ENCODE data around the gene NAT10. TPM values are rescaled to one million over a fixed set of nuclear protein-coding genes. Genes with fewer than 3 reads are reported as not detected.

Gene NAT10
- polyA plus RNA-seq, 1 of the 3 experiments (the other 2 are of a cell fraction), result 31.0 TPM

GRCh38 chr11:34136420-34136819, 31.0 kb downstream of the NAT10 start:
- Histone ChIP-seq H3K9ac (no peak overlapping the region), H3K79me2 (ENCODE audit: insufficient read depth) (no peaks in the 10 kb centered on the region), H3K4me1 (ENCODE audit: control insufficient read depth in 1 of 2, insufficient read depth in 2 of 2, low read depth in 1 of 2, low read length in 1 of 2) (no peaks in the 10 kb centered on the region), H3K36me3 (replicated peaks in 1 of 2; ENCODE audit: control insufficient read depth in 1 of 2, insufficient read depth in 2 of 2, low read length in 1 of 2) (peaks cover 15 to 86% of the 10 kb centered on the region in 2 experiments), H3K4me3 (ENCODE audit: low read depth in 2 of 2, low read length in 1 of 2) (no peak overlapping the region), H3F3A (replicated peaks; ENCODE audit: insufficient read depth) (no peaks in the 10 kb centered on the region), H3K9me3 (no peaks in the 10 kb centered on the region), H4K20me1 (ENCODE audit: insufficient read depth) (no peaks in the 10 kb centered on the region), H3K4me2 (no peak overlapping the region), H3K27me3 (ENCODE audit: insufficient read depth) (no peaks in the 10 kb centered on the region), H3K27ac (ENCODE audit: low read depth in 2 of 2, low read length in 1 of 2) (no peak overlapping the region), H2AFZ (ENCODE audit: low read depth) (no peak overlapping the region), H3K9me2 (no peaks in the 10 kb centered on the region)
- TF ChIP-seq RCOR1 (IDR thresholded peaks at IDR 0.05; ENCODE audit: low read length) (no peak), SIN3A (IDR thresholded peaks at IDR 0.05; ENCODE audit: borderline replicate concordance, low read depth, low read length) (no peak), NFIC (IDR thresholded peaks at IDR 0.05; ENCODE audit: borderline replicate concordance) (no peak), RAD21 (IDR thresholded peaks at IDR 0.05; ENCODE audit: low read length) (no peak), FOSL2 (IDR thresholded peaks at IDR 0.05; ENCODE audit: borderline replicate concordance, low read depth) (no peak), MEF2A (IDR thresholded peaks at IDR 0.05; ENCODE audit: borderline replicate concordance, low read depth) (no peak), ELF1 (IDR thresholded peaks at IDR 0.05) (no peak), MAX (IDR thresholded peaks at IDR 0.05; ENCODE audit: low read depth) (no peak), GATA2 (CRISPR knock-in tag; IDR thresholded peaks at IDR 0.05) (no peak), NRF1 (IDR thresholded peaks at IDR 0.05; ENCODE audit: low read depth, low read length) (no peak), ZBTB33 (IDR thresholded peaks at IDR 0.05; ENCODE audit: borderline replicate concordance, low read depth) (no peak), SMC3 (IDR thresholded peaks at IDR 0.05; ENCODE audit: low read depth, low read length) (no peak)
- no peak for DNase-seq
- WGBS (ENCODE audit: low lambda C conversion rate), result 91% methylated on average over 6 of the region's 8 CpGs
- POLR2A ChIA-PET, result no interaction called here
- CTCF ChIA-PET, result interaction anchor here (3.1 kb wide), 1 partner anchor 14 kb away, joined by 10 read pairs; no protein-coding TSS in a partner anchor

GRCh38 chr11:34139346-34139745, 33.9 kb downstream of the NAT10 start:
- Histone ChIP-seq H3K27ac (ENCODE audit: low read depth in 2 of 2, low read length in 1 of 2) (no peak overlapping the region), H3K9me2 (no peaks in the 10 kb centered on the region), H3K9me3 (no peaks in the 10 kb centered on the region), H3K9ac (no peak overlapping the region), H3K4me3 (ENCODE audit: low read depth in 2 of 2, low read length in 1 of 2) (no peak overlapping the region), H3F3A (replicated peaks; ENCODE audit: insufficient read depth) (no peaks in the 10 kb centered on the region), H4K20me1 (ENCODE audit: insufficient read depth) (no peaks in the 10 kb centered on the region), H3K36me3 (replicated peaks in 1 of 2; ENCODE audit: control insufficient read depth in 1 of 2, insufficient read depth in 2 of 2, low read length in 1 of 2) (peaks cover 30 to 92% of the 10 kb centered on the region in 2 experiments), H3K4me2 (no peak overlapping the region), H3K79me2 (ENCODE audit: insufficient read depth) (no peaks in the 10 kb centered on the region), H3K27me3 (ENCODE audit: insufficient read depth) (no peaks in the 10 kb centered on the region), H2AFZ (ENCODE audit: low read depth) (no peak overlapping the region), H3K4me1 (ENCODE audit: control insufficient read depth in 1 of 2, insufficient read depth in 2 of 2, low read depth in 1 of 2, low read length in 1 of 2) (no peaks in the 10 kb centered on the region)
- POLR2A ChIA-PET, result no interaction called here
- CTCF ChIA-PET, result interaction anchor here (1.6 kb wide), 1 partner anchor 11 kb away, joined by 4 read pairs; no protein-coding TSS in a partner anchor
- no peak for DNase-seq
- WGBS (ENCODE audit: low lambda C conversion rate), result 100% methylated on average over 7 of the region's 7 CpGs
- TF ChIP-seq NRF1 (IDR thresholded peaks at IDR 0.05; ENCODE audit: low read depth, low read length) (no peak), REST (IDR thresholded peaks at IDR 0.05; ENCODE audit: low read depth, low read length) (no peak), ZBTB33 (IDR thresholded peaks at IDR 0.05; ENCODE audit: borderline replicate concordance, low read depth) (no peak), EP300 (IDR thresholded peaks at IDR 0.05; ENCODE audit: borderline replicate concordance in 1 of 2, low read depth in 1 of 2, low read length in 1 of 2) (no peak), RXRA (IDR thresholded peaks at IDR 0.05; ENCODE audit: borderline replicate concordance, low read depth) (no peak), CTCF (IDR thresholded peaks at IDR 0.05) (no peak), FOXJ3 (CRISPR knock-in tag; IDR thresholded peaks at IDR 0.05) (no peak), FOXM1 (IDR thresholded peaks at IDR 0.05; ENCODE audit: low read depth) (no peak), MEF2A (IDR thresholded peaks at IDR 0.05; ENCODE audit: borderline replicate concordance, low read depth) (no peak), NFIC (IDR thresholded peaks at IDR 0.05; ENCODE audit: borderline replicate concordance) (no peak)

Measured in SK-N-SH (cell line).